Fibroblast of mammary gland (primary cell): ENCODE data around the gene DAPK1.

Experiments used
- DNase-seq: peaks from one replicate; pipeline ENCODE4 v3.0.0-alpha.2; 2010; ENCODE audit warnings: low read depth
- H3K4me3 ChIP-seq: 2 replicates; pipeline ENCODE4 v1.5.1; 2011; ENCODE audit warnings: low read depth, mild to moderate bottlenecking, low read length, moderate library complexity; ENCODE audit not compliant: control insufficient read depth
- CTCF ChIP-seq: conservative IDR thresholded peaks from 2 replicates; pipeline ENCODE4 v1.5.1; 2011; ENCODE audit warnings: low read depth, low read length, inconsistent platforms; ENCODE audit not compliant: control insufficient read depth, insufficient read depth

The DAPK1 gene

DNA sequence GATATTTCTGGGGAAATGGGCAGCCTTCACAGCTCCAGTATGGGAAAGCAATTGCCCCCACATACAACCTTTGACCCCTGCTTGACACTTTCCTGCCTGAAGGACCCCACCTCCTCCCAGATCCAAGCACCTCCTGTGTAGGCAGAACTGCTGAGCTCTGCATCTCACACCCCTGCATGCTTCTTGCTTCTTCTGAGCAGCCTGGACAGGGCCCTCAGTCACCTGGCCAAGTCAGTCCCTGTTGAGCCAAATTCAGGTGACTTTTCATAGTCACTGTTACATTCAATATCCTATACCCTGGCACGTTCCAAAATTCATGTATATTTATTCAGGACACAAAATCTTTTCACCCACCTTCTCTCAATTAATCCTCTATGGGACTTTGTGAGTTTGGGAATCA lies 197.9 kb downstream of the DAPK1 start:
- no peak overlapping the region for H3K4me3 ChIP-seq
- no peak for TF ChIP-seq CTCF
- no peak for DNase-seq

- no peak for DNase-seq
- no peak overlapping the region for H3K4me3 ChIP-seq
- no peak for TF ChIP-seq CTCF
Observed at GRCh38 chr9:87696641-87697040, 199.0 kb downstream of the DAPK1 start.

GRCh38 chr9:87698069-87698809 lies 200.6 kb downstream of the DAPK1 start:
- H3K4me3 ChIP-seq = no peak overlapping the region
- TF ChIP-seq CTCF = no peak
- DNase-seq = no peak

- H3K4me3 ChIP-seq = no peak overlapping the region
- no peak for DNase-seq
- no peak for TF ChIP-seq CTCF
Observed at GRCh38 chr9:87699835-87700234, 202.2 kb downstream of the DAPK1 start.

DNA sequence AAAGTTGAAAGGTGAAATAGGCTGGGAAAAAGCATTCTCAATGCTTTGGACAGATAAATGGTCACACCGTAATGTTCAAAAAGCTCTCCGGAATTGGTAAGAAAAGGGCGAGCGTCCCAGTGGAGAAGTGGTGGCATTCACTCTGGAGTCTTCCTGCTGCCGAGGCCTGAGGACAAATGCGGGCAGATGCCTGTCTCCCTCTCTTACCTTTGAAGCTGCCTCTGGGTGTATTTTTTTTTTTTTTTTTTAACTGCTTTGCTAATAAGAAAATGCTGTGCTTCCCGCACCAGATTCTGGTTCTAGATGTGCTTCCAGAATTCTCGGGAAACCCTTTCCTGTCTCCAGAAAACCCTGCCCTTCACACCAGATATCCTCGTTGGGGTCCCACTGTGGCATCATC lies 203.8 kb downstream of the DAPK1 start:
- no peak overlapping the region for H3K4me3 ChIP-seq
- TF ChIP-seq CTCF = no peak
- DNase-seq = no peak

GRCh38 chr9:87701931-87702421 lies 204.3 kb downstream of the DAPK1 start:
- TF ChIP-seq CTCF = no peak
- peak; percentile 18 for DNase-seq

DNA sequence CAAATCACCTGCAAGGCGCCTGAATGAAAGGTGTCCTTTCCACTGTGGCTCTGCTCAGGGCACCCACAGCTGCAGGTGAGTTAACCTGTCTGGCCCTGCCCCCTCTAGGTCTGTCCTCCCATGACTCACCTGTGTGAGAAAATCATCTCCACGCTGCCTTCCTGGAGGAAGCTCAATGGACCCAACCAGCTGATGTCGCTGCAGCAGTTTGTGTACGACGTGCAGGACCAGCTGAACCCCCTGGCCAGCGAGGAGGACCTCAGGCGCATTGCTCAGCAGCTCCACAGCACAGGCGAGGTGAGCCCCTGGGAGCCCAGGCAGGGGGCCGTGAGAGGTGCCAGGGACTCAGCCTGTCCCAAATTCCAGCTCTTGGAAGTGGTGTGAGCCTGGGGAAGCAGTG lies 205.3 kb downstream of the DAPK1 start:
- TF ChIP-seq CTCF = no peak
- H3K4me3 ChIP-seq = no peak overlapping the region
- DNase-seq = no peak

More at GRCh38 chr9:87701931-87702421, 204.3 kb downstream of the DAPK1 start:
- H3K4me3 ChIP-seq = no peak overlapping the region
